ENCODE results near the gene ITGB6. TPM values are rescaled to one million over a fixed set of nuclear protein-coding genes. Genes with fewer than 3 reads are reported as not detected.
"Not testable (repeated sequence)": the region's sequence is repeated elsewhere in the genome, so short reads cannot be mapped to it uniquely, and the experiment has no call there.

Gene ITGB6
- total RNA-seq, 1 experiment from 2014 or later = not detected

DNA sequence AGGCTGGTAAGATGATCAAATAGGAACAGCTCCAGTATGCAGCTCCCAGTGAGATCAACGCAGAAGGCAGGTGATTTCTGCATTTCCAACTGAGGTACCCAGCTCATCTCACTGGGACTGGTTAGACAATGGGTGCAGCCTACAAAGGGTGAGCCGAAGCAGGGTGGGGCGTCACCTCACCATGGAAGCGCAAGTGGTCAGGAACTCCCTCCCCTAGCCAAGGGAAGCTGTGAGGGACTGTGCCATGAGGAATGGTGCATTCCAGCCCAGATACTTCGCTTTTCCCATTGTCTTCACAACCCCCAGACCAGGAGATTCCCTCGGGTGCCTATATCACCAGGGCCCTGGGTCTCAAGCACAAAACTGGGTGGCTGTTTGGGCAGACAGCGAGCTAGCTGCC lies 19.4 kb downstream of the ITGB6 start:
- not testable (repeated sequence) for H3K27me3 ChIP-seq (ENCODE audit: control insufficient read depth, insufficient read depth, low read length); H3K36me3 ChIP-seq (replicated peaks; ENCODE audit: control insufficient read depth, insufficient read depth, low read length); DNase-seq
- peak overlapping the region; percentile 9; the same call in 1 of the 2 replicates for H3K4me3 ChIP-seq (ENCODE audit: insufficient read depth, low read depth, low read length)

GRCh38 chr2:160180172-160180571 lies 19.9 kb downstream of the ITGB6 start:
- H3K27me3 ChIP-seq (ENCODE audit: control insufficient read depth, insufficient read depth, low read length) = no peaks in the 10 kb centered on the region

DNA sequence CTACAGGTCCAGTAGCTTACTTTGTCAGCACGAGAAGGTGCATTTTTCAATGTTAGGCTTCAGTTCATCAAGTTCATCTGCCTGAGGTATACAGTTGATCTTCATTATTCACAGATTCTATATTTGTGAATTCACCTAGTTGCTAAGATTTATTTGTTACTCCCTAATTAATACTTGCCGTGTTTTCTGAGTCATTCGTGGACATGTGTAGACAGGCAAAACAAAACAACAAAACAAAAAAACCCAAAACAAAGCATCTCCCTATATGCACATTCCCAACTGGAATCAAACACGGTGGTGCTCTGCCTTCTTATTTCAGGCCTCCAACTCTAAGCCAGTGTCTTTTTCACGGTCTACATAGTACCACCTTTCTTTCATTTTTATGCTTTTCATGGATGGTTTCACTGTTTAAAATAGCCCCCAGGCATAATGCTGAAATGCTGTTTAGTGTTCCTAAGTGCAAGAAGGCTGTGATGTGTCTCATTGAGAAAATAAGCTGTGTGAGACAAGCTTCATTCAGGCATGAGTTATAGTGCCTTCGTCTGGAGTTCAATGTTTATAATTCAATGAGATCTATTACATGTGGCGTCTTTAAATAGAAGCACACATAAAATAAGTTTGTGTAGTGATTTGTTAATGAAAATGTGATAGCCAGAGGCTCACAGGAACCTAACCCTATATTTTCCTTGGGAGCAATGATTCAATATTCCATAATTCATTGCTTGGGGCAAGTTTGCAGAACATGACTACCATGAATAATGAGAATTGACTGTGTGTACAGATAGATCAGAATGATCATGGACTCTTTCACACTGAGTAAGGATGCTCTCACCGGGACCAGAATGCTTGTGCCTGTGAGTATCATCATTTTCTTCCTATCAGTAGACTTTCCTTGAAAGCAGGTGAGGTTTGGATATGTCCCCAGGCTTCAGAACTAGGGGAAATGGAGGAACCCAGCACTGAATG lies 24.6 kb downstream of the ITGB6 start:
- no peak overlapping the region for H3K4me3 ChIP-seq (ENCODE audit: insufficient read depth, low read depth, low read length)
- no peak for DNase-seq
- no peaks in the 10 kb centered on the region for H3K27me3 ChIP-seq (ENCODE audit: control insufficient read depth, insufficient read depth, low read length)
- no peaks in the 10 kb centered on the region for H3K36me3 ChIP-seq (replicated peaks; ENCODE audit: control insufficient read depth, insufficient read depth, low read length)

More at GRCh38 chr2:160180172-160180571, 19.9 kb downstream of the ITGB6 start:
- DNase-seq = no peak
- H3K4me3 ChIP-seq (ENCODE audit: insufficient read depth, low read depth, low read length) = no peak overlapping the region
- no peaks in the 10 kb centered on the region for H3K36me3 ChIP-seq (replicated peaks; ENCODE audit: control insufficient read depth, insufficient read depth, low read length)

GRCh38 chr2:160174322-160174721 lies 25.8 kb downstream of the ITGB6 start:
- Histone ChIP-seq H3K36me3 (replicated peaks; ENCODE audit: control insufficient read depth, insufficient read depth, low read length) (no peaks in the 10 kb centered on the region), H3K27me3 (ENCODE audit: control insufficient read depth, insufficient read depth, low read length) (no peaks in the 10 kb centered on the region), H3K4me3 (ENCODE audit: insufficient read depth, low read depth, low read length) (no peak overlapping the region)
- no peak for DNase-seq

GRCh38 chr2:160169988-160170387 lies 30.1 kb downstream of the ITGB6 start:
- no peak for DNase-seq
- Histone ChIP-seq H3K27me3 (ENCODE audit: control insufficient read depth, insufficient read depth, low read length) (no peaks in the 10 kb centered on the region), H3K4me3 (ENCODE audit: insufficient read depth, low read depth, low read length) (no peak overlapping the region), H3K36me3 (replicated peaks; ENCODE audit: control insufficient read depth, insufficient read depth, low read length) (no peaks in the 10 kb centered on the region)

DNA sequence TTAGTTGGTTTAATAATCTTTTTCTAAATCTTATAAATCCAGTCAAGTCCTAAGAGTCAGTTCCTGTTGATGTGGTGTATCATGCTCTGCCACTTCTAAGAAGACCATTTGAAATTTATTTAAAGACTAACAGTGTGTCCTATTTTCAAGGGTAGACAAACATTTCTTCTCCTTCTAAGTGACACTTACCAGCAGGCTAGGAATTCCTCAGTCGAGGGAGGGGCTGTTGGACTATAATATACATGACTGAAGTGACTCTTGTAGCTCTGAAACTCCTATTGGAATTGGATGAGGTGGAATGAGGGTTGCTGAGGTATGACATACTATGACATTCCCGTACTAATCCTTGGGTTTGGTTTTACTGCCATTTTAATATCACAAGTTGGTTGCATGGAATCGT lies 30.6 kb downstream of the ITGB6 start:
- DNase-seq = no peak
- Histone ChIP-seq H3K36me3 (replicated peaks; ENCODE audit: control insufficient read depth, insufficient read depth, low read length) (no peaks in the 10 kb centered on the region), H3K4me3 (ENCODE audit: insufficient read depth, low read depth, low read length) (no peak overlapping the region), H3K27me3 (ENCODE audit: control insufficient read depth, insufficient read depth, low read length) (no peaks in the 10 kb centered on the region)

DNA sequence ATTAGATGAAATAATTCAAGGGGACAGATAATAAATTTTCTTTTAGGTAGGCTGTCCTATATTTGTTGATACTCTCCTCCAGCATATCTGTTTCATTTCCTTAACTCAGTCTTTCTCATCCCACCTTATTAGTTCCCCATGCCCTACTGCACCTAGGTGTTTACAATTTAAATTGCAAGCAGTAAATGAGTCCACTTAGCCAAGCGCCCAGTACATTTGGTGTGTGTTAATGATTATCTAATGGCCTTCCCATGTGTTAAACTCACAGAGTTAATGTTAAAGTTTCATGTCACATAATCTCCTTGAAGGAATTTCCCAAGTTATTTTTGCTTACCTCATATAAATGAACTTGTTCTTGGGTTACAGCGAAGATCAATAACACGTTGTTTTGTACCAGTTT lies 31.2 kb downstream of the ITGB6 start:
- H3K4me3 ChIP-seq (ENCODE audit: insufficient read depth, low read depth, low read length) = no peak overlapping the region
- no peaks in the 10 kb centered on the region for H3K36me3 ChIP-seq (replicated peaks; ENCODE audit: control insufficient read depth, insufficient read depth, low read length)
- DNase-seq = no peak
- no peaks in the 10 kb centered on the region for H3K27me3 ChIP-seq (ENCODE audit: control insufficient read depth, insufficient read depth, low read length)

DNA sequence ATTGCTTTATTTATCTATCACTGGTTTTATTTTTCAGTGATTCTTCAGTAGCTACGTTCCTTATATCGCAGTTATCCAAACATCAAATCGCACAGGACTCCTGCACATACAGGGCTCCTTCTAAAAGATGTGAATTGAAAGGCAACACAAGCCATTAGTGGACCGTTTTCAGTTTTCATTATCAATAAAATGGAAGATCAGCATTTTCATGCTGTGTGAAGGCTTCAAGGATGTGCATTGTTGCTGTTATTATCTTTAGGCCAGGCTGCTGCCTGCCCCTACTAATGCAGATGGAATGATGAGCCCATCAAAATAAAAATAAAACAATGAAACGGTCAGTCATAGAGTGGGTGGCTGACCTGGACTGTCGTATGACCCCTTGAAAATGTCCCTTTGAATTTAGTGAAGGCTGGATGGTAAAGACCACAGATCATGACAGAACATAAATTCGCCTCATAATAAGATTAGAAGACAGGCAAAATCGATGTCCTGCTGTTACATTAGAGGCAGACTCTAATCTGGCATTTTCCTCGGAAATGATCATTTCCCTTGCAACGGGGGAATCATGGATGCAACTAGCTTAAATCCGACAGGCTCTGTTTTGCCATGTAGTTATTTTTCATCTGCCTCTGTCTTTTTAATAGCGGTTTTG lies 32.9 kb downstream of the ITGB6 start:
- no peaks in the 10 kb centered on the region for H3K36me3 ChIP-seq (replicated peaks; ENCODE audit: control insufficient read depth, insufficient read depth, low read length)
- no peak overlapping the region for H3K4me3 ChIP-seq (ENCODE audit: insufficient read depth, low read depth, low read length)
- no peak for DNase-seq

DNA sequence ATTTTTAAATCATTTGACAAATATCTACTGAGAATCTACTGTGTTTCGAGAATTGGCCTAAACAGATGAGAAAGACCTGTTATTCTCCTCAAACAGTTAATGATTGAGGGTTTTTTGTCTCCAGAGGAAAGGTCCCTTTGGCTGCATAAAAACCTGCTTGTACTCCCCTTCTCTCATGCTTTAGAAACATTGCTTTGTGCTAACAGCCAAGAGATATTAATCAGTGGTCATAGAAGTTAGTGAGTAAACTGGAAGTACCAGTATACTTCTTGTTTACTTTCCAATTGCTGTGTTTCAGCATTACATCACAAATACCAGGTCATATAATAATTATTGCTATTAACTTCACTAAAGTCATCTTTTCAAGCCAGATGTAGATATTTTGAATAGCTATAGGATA lies 34.1 kb downstream of the ITGB6 start:
- Histone ChIP-seq H3K27me3 (ENCODE audit: control insufficient read depth, insufficient read depth, low read length) (no peaks in the 10 kb centered on the region), H3K4me3 (ENCODE audit: insufficient read depth, low read depth, low read length) (no peak overlapping the region), H3K36me3 (replicated peaks; ENCODE audit: control insufficient read depth, insufficient read depth, low read length) (no peaks in the 10 kb centered on the region)
- DNase-seq = no peak

More for the DNA sequence above, 32.9 kb downstream of the ITGB6 start:
- H3K27me3 ChIP-seq (ENCODE audit: control insufficient read depth, insufficient read depth, low read length) = no peaks in the 10 kb centered on the region

DNA sequence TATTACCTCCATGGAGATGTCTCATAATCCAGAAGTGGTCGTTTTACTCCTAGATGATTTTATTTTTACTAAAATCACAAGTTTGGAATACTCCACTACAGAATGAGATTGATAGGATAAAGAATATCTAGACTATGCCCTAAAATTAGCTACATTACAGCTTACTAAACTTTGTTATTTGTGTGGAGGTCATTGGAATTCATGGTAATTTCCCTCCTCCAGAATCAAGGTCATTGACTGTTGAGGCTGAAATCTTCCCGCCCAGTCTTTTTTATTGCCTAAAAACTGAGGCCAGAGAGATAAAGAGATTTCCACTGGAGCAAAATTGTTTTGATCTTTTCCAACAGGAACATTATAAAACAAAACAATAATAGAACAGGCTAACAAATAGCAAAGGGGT lies 35.0 kb downstream of the ITGB6 start:
- Histone ChIP-seq H3K27me3 (ENCODE audit: control insufficient read depth, insufficient read depth, low read length) (no peaks in the 10 kb centered on the region), H3K36me3 (replicated peaks; ENCODE audit: control insufficient read depth, insufficient read depth, low read length) (no peaks in the 10 kb centered on the region), H3K4me3 (ENCODE audit: insufficient read depth, low read depth, low read length) (no peak overlapping the region)
- DNase-seq = no peak

GRCh38 chr2:160157861-160158829 lies 41.9 kb downstream of the ITGB6 start:
- no peak for DNase-seq
- Histone ChIP-seq H3K36me3 (replicated peaks; ENCODE audit: control insufficient read depth, insufficient read depth, low read length) (no peaks in the 10 kb centered on the region), H3K4me3 (ENCODE audit: insufficient read depth, low read depth, low read length) (no peak overlapping the region), H3K27me3 (ENCODE audit: control insufficient read depth, insufficient read depth, low read length) (no peaks in the 10 kb centered on the region)

GRCh38 chr2:160156665-160157064 lies 43.4 kb downstream of the ITGB6 start:
- H3K4me3 ChIP-seq (ENCODE audit: insufficient read depth, low read depth, low read length) = no peak overlapping the region
- H3K27me3 ChIP-seq (ENCODE audit: control insufficient read depth, insufficient read depth, low read length) = no peaks in the 10 kb centered on the region
- H3K36me3 ChIP-seq (replicated peaks; ENCODE audit: control insufficient read depth, insufficient read depth, low read length) = no peaks in the 10 kb centered on the region
- no peak for DNase-seq

GRCh38 chr2:160156100-160156499 lies 44.0 kb downstream of the ITGB6 start:
- H3K27me3 ChIP-seq (ENCODE audit: control insufficient read depth, insufficient read depth, low read length) = no peaks in the 10 kb centered on the region
- H3K4me3 ChIP-seq (ENCODE audit: insufficient read depth, low read depth, low read length) = no peak overlapping the region
- DNase-seq = peak; percentile 10
- H3K36me3 ChIP-seq (replicated peaks; ENCODE audit: control insufficient read depth, insufficient read depth, low read length) = no peaks in the 10 kb centered on the region

GRCh38 chr2:160148419-160148818 lies 51.7 kb downstream of the ITGB6 start:
- not testable (repeated sequence) for H3K4me3 ChIP-seq (ENCODE audit: insufficient read depth, low read depth, low read length); DNase-seq; H3K27me3 ChIP-seq (ENCODE audit: control insufficient read depth, insufficient read depth, low read length); H3K36me3 ChIP-seq (replicated peaks; ENCODE audit: control insufficient read depth, insufficient read depth, low read length)

All from H7 (cell line).